K562 (cell line): ENCODE data around the gene ZZZ3. TPM values are rescaled to one million over a fixed set of nuclear protein-coding genes. Genes with fewer than 3 reads are reported as not detected.

Experiments
- CHD7 ChIP-seq: fragments of 200-600 bp; sonication (generic); IDR thresholded peaks from one replicate; pipeline ENCODE4 v1.6.1; 2012; ENCODE audit warnings: mild to moderate bottlenecking, low read depth, low read length, inconsistent platforms
- CTCF ChIP-seq, 3 experiments: IDR thresholded peaks in 2 of 3; conservative IDR thresholded peaks in 1 of 3; 2 replicates each; pipeline ENCODE4 v1.5.1; 2011 to 2012; ENCODE audit warnings: low read length in 3 of 3, mild to moderate bottlenecking in 3 of 3, control low read depth in 2 of 3, improper control_type of control experiment in 1 of 3, inconsistent platforms in 1 of 3, low read depth in 1 of 3, mixed read lengths in 1 of 3, moderate library complexity in 1 of 3; ENCODE audit not compliant: insufficient read depth in 2 of 3
- ELF4 ChIP-seq: fragments of 450-650 bp; formaldehyde crosslinking; IDR thresholded peaks from 2 replicates; pipeline ENCODE4 v1.4.0; 2022; ENCODE audit warnings: missing genetic modification characterization
- PKNOX1 ChIP-seq: fragments of 450-650 bp; IDR thresholded peaks from 2 replicates; pipeline ENCODE4 v1.6.1; 2016
- PRDM10 ChIP-seq: fragments of 450-650 bp; IDR thresholded peaks from 2 replicates; pipeline ENCODE4 v1.6.1; 2018; ENCODE audit not compliant: partially characterized antibody
- SMC3 ChIP-seq: conservative IDR thresholded peaks from 2 replicates; pipeline ENCODE4 v1.6.1; 2011; ENCODE audit warnings: low read depth, low read length, improper control_type of control experiment; ENCODE audit not compliant: insufficient read depth
- polyA plus RNA-seq, 8 experiments: library from polyadenylated mRNA; depleted of rRNA in 4 of 8; stranded (reverse) in 5 of 8; unstranded in 3 of 8; fragments of >200 nt; fragmentation: Nextera tagmentation in 2 of 8; fragmentation: Illumina TruSeq in 1 of 8; extraction: Ambion mirVana in 2 of 8; extraction: Trizol in 1 of 8; gene quantifications; 2 replicates each; pipeline versions ENCODE4 v1.2.1 to v1.2.3, GENCODE V29; 2011 to 2014; ENCODE audit warnings: inconsistent platforms in 1 of 8, missing spikeins in 1 of 8
- total RNA-seq, 7 experiments: library from RNA; depleted of rRNA in 6 of 7; stranded (reverse); fragments of >200 nt in 6 of 7; fragmentation: Illumina TruSeq in 2 of 7; extraction: Trizol in 2 of 7; gene quantifications; 2 replicates each; pipeline versions ENCODE4 v1.2.1 to v1.2.3, GENCODE V29; 2011 to 2021; ENCODE audit warnings: low replicate concordance in 1 of 7

ZZZ3 gene
- total and polyA plus RNA-seq, 9 of the 15 experiments (the other 6 are each of a cell fraction or from before 2014, with no cell fraction given): 13.9 to 64.0 (median 36.7) TPM

- peak; percentile 70; the same call in 1 of the 2 replicates for TF ChIP-seq ELF4 (CRISPR knock-in tag)
- 0 out of 2 replicates have a peak, but pooled peaks have one; percentile 7 for TF ChIP-seq PKNOX1
- peak; percentile 83 to 94 (median 85) for TF ChIP-seq CTCF (IDR thresholded peaks at IDR 0.05 in 2 of 3, conservative IDR thresholded peaks at IDR 0.05 in 1 of 3; ENCODE audit: insufficient read depth in 2 of 3, low read depth in 1 of 3, low read length in 3 of 3)
- TF ChIP-seq PRDM10: peak; percentile 71
- no peak for TF ChIP-seq CHD7
- peak; percentile 57 for TF ChIP-seq SMC3
Observed at GRCh38 chr1:77683160-77684148, 996 bp upstream of the ZZZ3 start (continued).
